ENCODE results near the gene PBX3. TPM values are rescaled to one million over a fixed set of nuclear protein-coding genes. Genes with fewer than 3 reads are reported as not detected.

The PBX3 gene
- total and polyA plus RNA-seq, 2 donors: 39.1 to 137 TPM

GRCh38 chr9:125961072-125961471 lies 213.9 kb downstream of the PBX3 start:
- H3K4me3 ChIP-seq (ENCODE audit: low read depth, low read length): no peak overlapping the region
- DNase-seq (ENCODE audit: extremely low spot score): no peak
- H3K4me1 ChIP-seq (ENCODE audit: insufficient read depth): no peaks in the 10 kb centered on the region
- WGBS: 85% methylated on average over 7 of the region's 7 CpGs
- no peaks in the 10 kb centered on the region for H3K36me3 ChIP-seq (ENCODE audit: insufficient read depth)
- no peak overlapping the region for H3K27ac ChIP-seq (ENCODE audit: low read depth)

GRCh38 chr9:125963932-125964331 lies 216.8 kb downstream of the PBX3 start:
- no peaks in the 10 kb centered on the region for H3K36me3 ChIP-seq (ENCODE audit: insufficient read depth)
- H3K4me1 ChIP-seq (ENCODE audit: insufficient read depth): no peaks in the 10 kb centered on the region
- H3K27ac ChIP-seq (ENCODE audit: low read depth): no peak overlapping the region
- DNase-seq (ENCODE audit: extremely low spot score): no peak
- WGBS: 71% methylated on average over 2 of the region's 2 CpGs
- H3K4me3 ChIP-seq (ENCODE audit: low read depth, low read length): no peak overlapping the region

GRCh38 chr9:125964702-125965225 lies 217.6 kb downstream of the PBX3 start:
- Histone ChIP-seq H3K4me3 (ENCODE audit: low read depth, low read length) (no peak overlapping the region), H3K27ac (ENCODE audit: low read depth) (no peak overlapping the region), H3K4me1 (ENCODE audit: insufficient read depth) (no peaks in the 10 kb centered on the region), H3K36me3 (ENCODE audit: insufficient read depth) (no peaks in the 10 kb centered on the region)
- WGBS: 87% methylated on average over 6 of the region's 6 CpGs
- DNase-seq (ENCODE audit: extremely low spot score): no peak

- Histone ChIP-seq H3K27ac (ENCODE audit: low read depth) (no peak overlapping the region), H3K4me1 (ENCODE audit: insufficient read depth) (no peaks in the 10 kb centered on the region), H3K4me3 (ENCODE audit: low read depth, low read length) (no peak overlapping the region), H3K36me3 (ENCODE audit: insufficient read depth) (no peaks in the 10 kb centered on the region)
- 42% methylated on average over 10 of the region's 10 CpGs for WGBS
- DNase-seq (ENCODE audit: extremely low spot score): no peak
Observed at GRCh38 chr9:125965477-125965876, 218.3 kb downstream of the PBX3 start.

GRCh38 chr9:125966466-125966865 lies 219.3 kb downstream of the PBX3 start:
- Histone ChIP-seq H3K27ac (ENCODE audit: low read depth) (no peak overlapping the region), H3K4me3 (ENCODE audit: low read depth, low read length) (no peak overlapping the region), H3K4me1 (ENCODE audit: insufficient read depth) (no peaks in the 10 kb centered on the region), H3K36me3 (ENCODE audit: insufficient read depth) (no peaks in the 10 kb centered on the region)
- WGBS: 83% methylated on average over 9 of the region's 9 CpGs
- no peak for DNase-seq (ENCODE audit: extremely low spot score)

GRCh38 chr9:125966959-125967711 lies 220.0 kb downstream of the PBX3 start:
- H3K36me3 ChIP-seq (ENCODE audit: insufficient read depth): no peaks in the 10 kb centered on the region
- H3K27ac ChIP-seq (ENCODE audit: low read depth): no peak overlapping the region
- DNase-seq (ENCODE audit: extremely low spot score): no peak
- 90% methylated on average over 11 of the region's 11 CpGs for WGBS
- no peak overlapping the region for H3K4me3 ChIP-seq (ENCODE audit: low read depth, low read length)
- H3K4me1 ChIP-seq (ENCODE audit: insufficient read depth): no peaks in the 10 kb centered on the region

GRCh38 chr9:125968714-125969374 lies 221.7 kb downstream of the PBX3 start:
- 80% methylated on average over 6 of the region's 6 CpGs for WGBS
- DNase-seq (ENCODE audit: extremely low spot score): no peak
- no peak overlapping the region for H3K4me3 ChIP-seq (ENCODE audit: low read depth, low read length)
- H3K27ac ChIP-seq (ENCODE audit: low read depth): no peak overlapping the region
- H3K4me1 ChIP-seq (ENCODE audit: insufficient read depth): no peaks in the 10 kb centered on the region
- no peaks in the 10 kb centered on the region for H3K36me3 ChIP-seq (ENCODE audit: insufficient read depth)

GRCh38 chr9:125969462-125969861 lies 222.3 kb downstream of the PBX3 start:
- Histone ChIP-seq H3K36me3 (ENCODE audit: insufficient read depth) (no peaks in the 10 kb centered on the region), H3K27ac (ENCODE audit: low read depth) (no peak overlapping the region), H3K4me3 (ENCODE audit: low read depth, low read length) (no peak overlapping the region), H3K4me1 (ENCODE audit: insufficient read depth) (no peaks in the 10 kb centered on the region)
- WGBS: 87% methylated on average over 5 of the region's 5 CpGs
- no peak for DNase-seq (ENCODE audit: extremely low spot score)

GRCh38 chr9:125969868-125970267 lies 222.7 kb downstream of the PBX3 start:
- 86% methylated on average over 5 of the region's 5 CpGs for WGBS
- no peak for DNase-seq (ENCODE audit: extremely low spot score)
- Histone ChIP-seq H3K4me1 (ENCODE audit: insufficient read depth) (no peaks in the 10 kb centered on the region), H3K4me3 (ENCODE audit: low read depth, low read length) (no peak overlapping the region), H3K36me3 (ENCODE audit: insufficient read depth) (no peaks in the 10 kb centered on the region), H3K27ac (ENCODE audit: low read depth) (no peak overlapping the region)

- no peaks in the 10 kb centered on the region for H3K36me3 ChIP-seq (ENCODE audit: insufficient read depth)
- 80% methylated on average over 5 of the region's 5 CpGs for WGBS
- no peak overlapping the region for H3K4me3 ChIP-seq (ENCODE audit: low read depth, low read length)
- H3K27ac ChIP-seq (ENCODE audit: low read depth): no peak overlapping the region
- DNase-seq (ENCODE audit: extremely low spot score): no peak
- no peaks in the 10 kb centered on the region for H3K4me1 ChIP-seq (ENCODE audit: insufficient read depth)
Observed at GRCh38 chr9:125970340-125970739, 223.2 kb downstream of the PBX3 start.

- no peak for DNase-seq (ENCODE audit: extremely low spot score)
- Histone ChIP-seq H3K27ac (ENCODE audit: low read depth) (no peak overlapping the region), H3K4me3 (ENCODE audit: low read depth, low read length) (no peak overlapping the region), H3K36me3 (ENCODE audit: insufficient read depth) (no peaks in the 10 kb centered on the region), H3K4me1 (ENCODE audit: insufficient read depth) (no peaks in the 10 kb centered on the region)
- WGBS: 74% methylated on average over 3 of the region's 3 CpGs
Observed at GRCh38 chr9:125971050-125971449, 223.9 kb downstream of the PBX3 start.

- Histone ChIP-seq H3K36me3 (ENCODE audit: insufficient read depth) (no peaks in the 10 kb centered on the region), H3K4me3 (ENCODE audit: low read depth, low read length) (no peak overlapping the region), H3K27ac (ENCODE audit: low read depth) (no peak overlapping the region), H3K4me1 (ENCODE audit: insufficient read depth) (no peaks in the 10 kb centered on the region)
- DNase-seq (ENCODE audit: extremely low spot score): no peak
- 92% methylated on average over 12 of the region's 12 CpGs for WGBS
Observed at GRCh38 chr9:125972012-125972729, 225.0 kb downstream of the PBX3 start.

- no peak overlapping the region for H3K27ac ChIP-seq (ENCODE audit: low read depth)
- no peaks in the 10 kb centered on the region for H3K4me1 ChIP-seq (ENCODE audit: insufficient read depth)
- WGBS: 85% methylated on average over 10 of the region's 10 CpGs
- no peak overlapping the region for H3K4me3 ChIP-seq (ENCODE audit: low read depth, low read length)
- no peaks in the 10 kb centered on the region for H3K36me3 ChIP-seq (ENCODE audit: insufficient read depth)
- no peak for DNase-seq (ENCODE audit: extremely low spot score)
Observed at GRCh38 chr9:125973547-125973946, 226.4 kb downstream of the PBX3 start.

- Histone ChIP-seq H3K36me3 (ENCODE audit: insufficient read depth) (no peaks in the 10 kb centered on the region), H3K27ac (ENCODE audit: low read depth) (no peak overlapping the region), H3K4me3 (ENCODE audit: low read depth, low read length) (no peak overlapping the region), H3K4me1 (ENCODE audit: insufficient read depth) (no peaks in the 10 kb centered on the region)
- 96% methylated on average over 4 of the region's 4 CpGs for WGBS
- no peak for DNase-seq (ENCODE audit: extremely low spot score)
Observed at GRCh38 chr9:125974705-125975104, 227.5 kb downstream of the PBX3 start.

Data from urinary bladder (tissue), 4 donors.